SHP77 treated with DMSO at 0.1 percent for 48 hours (cell line): Measurements from ENCODE around the gene PLA2G3.

Source experiments
- DNase-seq: peaks from one replicate; lab custom pipeline; 2025; lab: John Stamatoyannopoulos, UW

The PLA2G3 gene

DNA sequence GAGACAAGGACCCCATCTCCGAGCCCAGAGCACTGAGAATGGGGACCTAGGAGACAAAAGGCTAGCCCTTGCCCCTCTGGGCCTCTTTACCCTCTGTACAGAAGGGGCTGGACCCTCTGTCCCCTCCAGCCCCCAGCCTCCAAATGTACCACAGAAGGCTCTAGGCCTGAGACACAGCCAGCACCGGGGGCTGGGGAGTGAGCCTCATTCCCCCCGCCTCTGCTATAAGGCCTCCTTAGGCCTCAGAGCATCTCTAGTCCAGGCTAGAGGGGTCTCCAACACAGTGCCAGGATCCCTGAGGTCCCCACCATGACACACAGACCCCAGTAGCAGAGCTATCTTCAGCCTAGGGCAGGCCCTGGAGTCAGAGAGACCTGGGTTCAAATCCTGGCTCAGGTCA, 54.4 kb downstream of the PLA2G3 start:
- DNase-seq, result no peak

DNA sequence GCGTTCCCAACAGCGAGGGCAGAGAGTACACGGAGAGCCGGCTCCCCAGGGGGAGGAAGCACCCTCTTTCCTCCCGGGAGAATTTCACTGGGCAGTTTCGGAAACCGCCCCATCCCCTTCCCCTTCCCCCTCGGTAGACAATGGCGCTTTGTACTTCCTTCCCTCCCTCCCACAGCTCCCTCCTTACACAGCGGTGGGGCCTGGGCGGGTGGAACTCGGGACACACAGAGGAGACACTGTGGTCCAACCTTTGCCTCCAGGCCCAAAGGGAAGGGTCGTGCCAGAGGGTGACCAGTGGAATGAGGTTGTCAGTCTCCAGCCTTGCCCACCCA, 54.8 kb downstream of the PLA2G3 start:
- no peak for DNase-seq

DNA sequence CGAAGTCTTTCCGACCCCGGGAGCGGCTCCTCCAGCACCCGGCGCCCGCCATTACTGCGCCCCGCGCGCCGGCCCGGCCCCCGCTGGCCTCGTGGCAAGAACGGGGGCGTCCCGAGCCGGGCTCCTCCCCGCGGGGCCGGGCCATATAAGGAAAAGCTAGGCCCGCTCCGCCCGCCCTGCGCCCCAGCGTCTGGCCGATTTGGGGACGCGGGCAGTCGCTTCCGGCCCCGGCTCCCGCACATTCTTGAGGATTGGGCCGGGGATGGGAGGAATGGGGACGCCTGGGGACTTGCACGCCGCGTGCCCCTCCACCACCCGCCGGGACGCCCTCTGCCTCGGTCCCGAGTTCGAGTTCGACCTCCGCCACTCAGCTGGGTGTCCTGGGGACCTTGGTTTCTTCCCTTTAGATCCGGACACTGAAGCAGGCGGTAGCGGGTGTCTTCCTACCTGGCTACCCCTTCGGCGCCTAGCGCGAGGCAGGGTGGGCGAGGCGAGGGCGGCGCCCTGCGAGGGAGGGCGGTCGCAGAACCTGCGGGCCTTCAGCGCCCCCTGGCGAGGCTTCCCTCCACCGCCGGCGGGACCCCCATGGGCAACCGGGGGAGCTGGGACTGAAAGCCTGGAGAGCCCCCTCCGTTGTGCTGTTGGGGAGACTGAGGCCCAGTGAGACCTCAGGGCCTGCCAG, 55.4 kb downstream of the PLA2G3 start:
- DNase-seq, result no peak
